ENCODE results near the gene NSL1.

DNA sequence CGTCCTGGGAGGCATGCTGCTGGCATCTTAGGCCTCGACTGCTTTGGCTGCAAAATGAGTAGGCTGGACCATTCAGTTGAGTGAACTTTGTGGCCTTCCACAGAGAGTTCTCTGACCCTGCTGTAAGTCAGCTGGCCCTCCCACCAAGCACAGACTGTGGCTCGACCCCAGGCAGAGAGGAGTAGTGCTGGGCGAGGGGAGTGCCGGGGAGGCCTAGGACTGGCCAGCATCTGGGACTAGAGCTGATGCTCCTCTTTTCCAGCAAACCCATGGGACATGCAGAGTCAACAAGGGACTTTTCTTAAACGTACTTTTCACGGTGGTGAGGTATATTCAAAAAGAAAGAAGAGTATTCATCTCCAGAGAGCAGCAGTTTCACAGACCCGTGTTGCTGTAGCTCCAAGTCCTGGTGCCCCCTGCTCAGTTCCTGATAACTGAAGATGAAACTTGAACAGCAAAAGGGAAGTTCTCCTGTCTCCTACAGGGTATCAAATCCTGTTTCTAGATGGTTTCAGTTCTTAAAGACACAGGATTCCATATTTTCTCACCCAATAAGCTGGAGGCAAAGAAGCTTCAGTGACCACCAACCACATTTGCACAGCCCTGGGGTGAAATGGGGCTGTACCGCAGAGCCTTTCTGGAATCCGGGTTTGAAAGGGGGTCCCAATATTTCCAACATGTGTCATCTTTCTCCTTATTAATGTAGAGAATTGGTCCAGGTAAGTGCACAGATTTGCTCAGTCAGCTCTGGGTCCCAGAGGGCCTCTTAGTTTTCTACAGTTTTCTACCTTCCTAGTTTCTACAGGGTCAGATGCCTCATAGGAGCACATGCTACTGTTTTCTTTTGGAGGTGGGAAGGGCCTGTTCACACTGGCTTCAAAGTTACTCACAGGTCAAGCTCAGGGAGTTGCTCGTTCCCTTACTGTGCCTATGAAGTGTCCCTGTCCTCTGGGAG, 112.8 kb downstream of the NSL1 start:
- TF ChIP-seq CTCF (optimal IDR thresholded peaks at IDR 0.05 in 1 of 3, IDR thresholded peaks at IDR 0.05 in 1 of 3, conservative IDR thresholded peaks at IDR 0.05 in 1 of 3; ENCODE audit: extremely low read depth in 1 of 3, insufficient read depth in 2 of 3, low read length in 3 of 3) (no peak), EZH2 (IDR thresholded peaks at IDR 0.05; ENCODE audit: low read length) (no peak)

All from keratinocyte (primary cell).